ENCODE data around the gene YKT6.
"Not testable (repeated sequence)": the region's sequence is repeated elsewhere in the genome, so short reads cannot be mapped to it uniquely, and the experiment has no call there.

Gene YKT6

GRCh38 chr7:44200699-44201461 lies at the start of gene YKT6:
Gene YKT6, plus strand, starts transcription at chr7:44200978. Its CDS starts 158 bp downstream, at chr7:44201136.
- peak; percentile 95 for DNase-seq
- peak; percentile 100 for ATAC-seq

GRCh38 chr7:44151956-44152355 lies 48.8 kb upstream of the YKT6 start:
- DNase-seq (no peak), ATAC-seq (no peak)

- DNase-seq: no peak
- ATAC-seq: no peak
Observed at GRCh38 chr7:44152971-44153947, 47.5 kb upstream of the YKT6 start.

GRCh38 chr7:44153948-44154335 lies 46.8 kb upstream of the YKT6 start:
- ATAC-seq (no peak), DNase-seq (no peak)

GRCh38 chr7:44154703-44155102 lies 46.1 kb upstream of the YKT6 start:
- DNase-seq: no peak
- ATAC-seq: no peak

- no peak for ATAC-seq
- DNase-seq: no peak
Observed at GRCh38 chr7:44155191-44156185, 45.3 kb upstream of the YKT6 start.

- ATAC-seq: no peak
- DNase-seq: no peak
Observed at GRCh38 chr7:44156453-44157010, 44.2 kb upstream of the YKT6 start.

GRCh38 chr7:44157116-44158080 lies 43.4 kb upstream of the YKT6 start:
- no peak for DNase-seq
- ATAC-seq: no peak

- ATAC-seq (no peak), DNase-seq (no peak)
Observed at GRCh38 chr7:44158096-44158872, 42.5 kb upstream of the YKT6 start.

GRCh38 chr7:44158873-44159631 lies 41.7 kb upstream of the YKT6 start:
- no peak for ATAC-seq
- DNase-seq: no peak

GRCh38 chr7:44159824-44160630 lies 40.8 kb upstream of the YKT6 start:
- DNase-seq: no peak
- ATAC-seq: no peak

- DNase-seq (no peak), ATAC-seq (no peak)
Observed at GRCh38 chr7:44161371-44161770, 39.4 kb upstream of the YKT6 start.

- DNase-seq: no peak
- no peak for ATAC-seq
Observed at GRCh38 chr7:44162179-44162578, 38.6 kb upstream of the YKT6 start.

- ATAC-seq (no peak), DNase-seq (no peak)
Observed at GRCh38 chr7:44162785-44163395, 37.9 kb upstream of the YKT6 start.

GRCh38 chr7:44163591-44163990 lies 37.2 kb upstream of the YKT6 start:
- ATAC-seq: no peak
- DNase-seq: no peak

GRCh38 chr7:44167920-44168319 lies 32.9 kb upstream of the YKT6 start:
- ATAC-seq (no peak), DNase-seq (no peak)

- not testable (repeated sequence) for DNase-seq, ATAC-seq
Observed at GRCh38 chr7:44171901-44172300, 28.9 kb upstream of the YKT6 start.
